ENCODE measurements around the gene FOXF2. TPM values are rescaled to one million over a fixed set of nuclear protein-coding genes. Genes with fewer than 3 reads are reported as not detected.

Gene FOXF2
- total RNA-seq, 4 donors from 2014 or later, result 9.0 to 45.2 (median 13.5) TPM

GRCh38 chr6:1417718-1418117 lies 28.3 kb downstream of the FOXF2 start:
- TF ChIP-seq POLR2AphosphoS5 (IDR thresholded peaks at IDR 0.05) (no peak), POLR2A (IDR thresholded peaks at IDR 0.05) (no peak), EP300 (IDR thresholded peaks at IDR 0.05; ENCODE audit: low read depth) (no peak), CTCF (IDR thresholded peaks at IDR 0.05) (no peak)
- Histone ChIP-seq H3K4me1 (no peaks in the 10 kb centered on the region), H3K9me3 (no peaks in the 10 kb centered on the region), H3K27ac (no peak overlapping the region), H3K36me3 (no peaks in the 10 kb centered on the region), H3K27me3 (peaks cover 5% of the 10 kb centered on the region), H3K4me3 (no peak overlapping the region)
- no peak for DNase-seq
- in situ Hi-C loops (cut with MboI; ENCODE audit: low pct_ligation_motif_present in 1 of 4, low pct_unique_long_range_greater_than_20kb in 1 of 4, low sequenced_read_pairs in 3 of 4) (loop anchor here in 2 of 4 donors (10.0 to 25.0 kb wide), 2 partner anchors 630 to 823 kb away; no protein-coding TSS in a partner anchor), intact Hi-C loops (cut with DNase I; ENCODE audit: low total_unique reads) (no loop called here)
- 86 to 88% methylated on average over 10 to 12 of the region's 12 CpGs for WGBS, 2 donors (ENCODE audit: low coverage in 1 of 2)

- Histone ChIP-seq H3K27ac (no peak overlapping the region), H3K9me3 (no peaks in the 10 kb centered on the region), H3K27me3 (peaks cover 5% of the 10 kb centered on the region), H3K36me3 (no peaks in the 10 kb centered on the region), H3K4me1 (no peaks in the 10 kb centered on the region), H3K4me3 (no peak overlapping the region)
- no peak for TF ChIP-seq POLR2A (IDR thresholded peaks at IDR 0.05)
- no peak for TF ChIP-seq CTCF (IDR thresholded peaks at IDR 0.05)
- no peak for TF ChIP-seq POLR2AphosphoS5 (IDR thresholded peaks at IDR 0.05)
- TF ChIP-seq EP300 (IDR thresholded peaks at IDR 0.05; ENCODE audit: low read depth), result no peak
- in situ Hi-C loops (cut with MboI; ENCODE audit: low pct_ligation_motif_present in 1 of 4, low pct_unique_long_range_greater_than_20kb in 1 of 4, low sequenced_read_pairs in 3 of 4), result loop anchor here in 2 of 4 donors (10.0 to 25.0 kb wide), 2 partner anchors 631 to 824 kb away; no protein-coding TSS in a partner anchor
- WGBS, 2 donors (ENCODE audit: low coverage in 1 of 2), result 75 to 88% methylated on average over 3 to 15 of the region's 15 CpGs
- DNase-seq, result no peak
- intact Hi-C loops (cut with DNase I; ENCODE audit: low total_unique reads), result no loop called here
Measured at GRCh38 chr6:1418471-1419191, 29.3 kb downstream of the FOXF2 start.

GRCh38 chr6:1420382-1420781 lies 31.0 kb downstream of the FOXF2 start:
- Histone ChIP-seq H3K4me1 (no peaks in the 10 kb centered on the region), H3K27ac (no peak overlapping the region), H3K36me3 (no peaks in the 10 kb centered on the region), H3K9me3 (no peaks in the 10 kb centered on the region), H3K27me3 (peaks cover 5% of the 10 kb centered on the region), H3K4me3 (no peak overlapping the region)
- 83 to 100% methylated on average over 1 of the region's 1 CpG for WGBS, 2 donors (ENCODE audit: low coverage in 1 of 2)
- in situ Hi-C loops (cut with MboI; ENCODE audit: low pct_ligation_motif_present in 1 of 4, low pct_unique_long_range_greater_than_20kb in 1 of 4, low sequenced_read_pairs in 3 of 4), result loop anchor here in 1 of 4 donors (25.0 kb wide), 1 partner anchor 633 kb away; no protein-coding TSS in a partner anchor
- no peak for TF ChIP-seq CTCF (IDR thresholded peaks at IDR 0.05)
- no peak for TF ChIP-seq EP300 (IDR thresholded peaks at IDR 0.05; ENCODE audit: low read depth)
- TF ChIP-seq POLR2AphosphoS5 (IDR thresholded peaks at IDR 0.05), result no peak
- no peak for TF ChIP-seq POLR2A (IDR thresholded peaks at IDR 0.05)
- DNase-seq, result no peak
- intact Hi-C loops (cut with DNase I; ENCODE audit: low total_unique reads), result no loop called here

- intact Hi-C loops (cut with DNase I; ENCODE audit: low total_unique reads) (no loop called here), in situ Hi-C loops (cut with MboI; ENCODE audit: low pct_ligation_motif_present in 1 of 4, low pct_unique_long_range_greater_than_20kb in 1 of 4, low sequenced_read_pairs in 3 of 4) (loop anchor here in 1 of 4 donors (25.0 kb wide), 1 partner anchor 635 kb away; no protein-coding TSS in a partner anchor)
- Histone ChIP-seq H3K27me3 (peaks cover 5% of the 10 kb centered on the region), H3K9me3 (no peaks in the 10 kb centered on the region), H3K4me1 (no peaks in the 10 kb centered on the region), H3K4me3 (no peak overlapping the region), H3K27ac (no peak overlapping the region), H3K36me3 (no peaks in the 10 kb centered on the region)
- DNase-seq, result no peak
- WGBS, 2 donors (ENCODE audit: low coverage in 1 of 2), result 77% methylated on average over 1 of the region's 1 CpG; no CpG with 5 or more reads in 1 of the 2 donors
- TF ChIP-seq EP300 (IDR thresholded peaks at IDR 0.05; ENCODE audit: low read depth), result no peak
- no peak for TF ChIP-seq CTCF (IDR thresholded peaks at IDR 0.05)
- TF ChIP-seq POLR2AphosphoS5 (IDR thresholded peaks at IDR 0.05), result no peak
- TF ChIP-seq POLR2A (IDR thresholded peaks at IDR 0.05), result no peak
Measured at GRCh38 chr6:1422290-1422689, 32.9 kb downstream of the FOXF2 start.
